IMR-90 (cell line): ENCODE data around the gene ATF6B.

ENCODE experiments used
- BHLHE40 ChIP-seq: fragments of 150-350 bp; IDR thresholded peaks from 2 replicates; pipeline ENCODE4 v1.6.1; 2016; ENCODE audit warnings: mild to moderate bottlenecking, low read depth, low read length
- CEBPB ChIP-seq: IDR thresholded peaks from 2 replicates; pipeline ENCODE4 v1.6.1; 2012; ENCODE audit warnings: low read depth, low read length, improper control_type of control experiment
- CTCF ChIP-seq: conservative IDR thresholded peaks from 2 replicates; pipeline ENCODE4 v1.5.1; 2012; ENCODE audit warnings: mild to moderate bottlenecking, low read depth, low read length, improper control_type of control experiment
- MAFK ChIP-seq: IDR thresholded peaks from 2 replicates; pipeline ENCODE4 v1.6.1; 2012; ENCODE audit warnings: low read depth, low read length, improper control_type of control experiment
- MAZ ChIP-seq: IDR thresholded peaks from 2 replicates; pipeline ENCODE4 v1.6.1; 2012; ENCODE audit warnings: low read depth, mild to moderate bottlenecking, low read length, improper control_type of control experiment, moderate library complexity, borderline replicate concordance
- MXI1 ChIP-seq: IDR thresholded peaks from 2 replicates; pipeline ENCODE4 v1.6.1; 2012; ENCODE audit warnings: low read depth, mild to moderate bottlenecking, low read length, moderate library complexity, borderline replicate concordance
- POLR2A ChIP-seq: IDR thresholded peaks from 2 replicates; pipeline ENCODE4 v1.6.1; 2012; ENCODE audit warnings: mild to moderate bottlenecking, low read depth, low read length
- RCOR1 ChIP-seq: IDR thresholded peaks from 2 replicates; pipeline ENCODE4 v1.6.1; 2012; ENCODE audit warnings: mild to moderate bottlenecking, low read length, improper control_type of control experiment; ENCODE audit not compliant: insufficient replicate concordance
- SMC3 ChIP-seq: fragments of 150-350 bp; IDR thresholded peaks from 2 replicates; pipeline ENCODE4 v1.6.1; 2016; ENCODE audit warnings: low read depth, mild to moderate bottlenecking, antibody characterized with exemption, low read length, moderate library complexity
- USF2 ChIP-seq: fragments of 150-350 bp; IDR thresholded peaks from 2 replicates; pipeline ENCODE4 v1.6.1; 2017; ENCODE audit warnings: mild to moderate bottlenecking, antibody characterized with exemption, low read length, low read depth

- no peak for TF ChIP-seq CEBPB
- TF ChIP-seq CTCF: no peak
- TF ChIP-seq POLR2A: no peak
- no peak for TF ChIP-seq RCOR1
- TF ChIP-seq SMC3: no peak
- TF ChIP-seq BHLHE40: no peak
- no peak for TF ChIP-seq MAFK
- no peak for TF ChIP-seq MXI1
- TF ChIP-seq USF2: no peak
- no peak for TF ChIP-seq MAZ
These were observed 48.3 kb downstream of the ATF6B start for GRCh38 chr6:32079566-32080290.
